Tibial nerve (tissue), 4 donors: ENCODE measurements around the gene ZNF737.

Experiments used
- CTCF ChIP-seq, 5 experiments: fragments of 200-600 bp in 3 of 5; fragments of 450-650 bp in 2 of 5; sonication (generic) in 3 of 5; IDR thresholded peaks; one replicate each; pipeline ENCODE4 v1.5.1; 2016 to 2019; ENCODE audit warnings: antibody characterized with exemption in 5 of 5, mild to moderate bottlenecking in 3 of 5, moderate library complexity in 2 of 5
- EP300 ChIP-seq, 2 donors: sonication (generic); formaldehyde crosslinking; IDR thresholded peaks; one replicate each; pipeline ENCODE4 v1.6.1; 2017; ENCODE audit warnings: antibody characterized with exemption in 2 of 2, mild to moderate bottlenecking in 1 of 2
- POLR2A ChIP-seq, 2 donors: fragments of 450-650 bp; IDR thresholded peaks; one replicate each; pipeline ENCODE4 v1.6.1; 2017; ENCODE audit warnings: antibody characterized with exemption in 2 of 2, mild to moderate bottlenecking in 2 of 2, moderate library complexity in 2 of 2

GRCh38 chr19:20611866-20612265 lies 46.3 kb upstream of the ZNF737 start:
- TF ChIP-seq EP300 (IDR thresholded peaks at IDR 0.05) = no peak
- no peak for TF ChIP-seq CTCF (IDR thresholded peaks at IDR 0.05)
- TF ChIP-seq POLR2A (IDR thresholded peaks at IDR 0.05) = no peak
